Activated naive CD4-positive, alpha-beta T cell treated with anti-CD3 and anti-CD28 coated beads, Interleukin-2, amount 50 U/mL, for 72 hours (primary cell): Measurements from ENCODE around the gene DHRS9. TPM values are rescaled to one million over a fixed set of nuclear protein-coding genes. Genes with fewer than 3 reads are reported as not detected.
A peak's percentile ranks its signal among the peaks of the same experiment; 100 is the strongest.

ENCODE experiments used
- ATAC-seq, 2 donors: fragments of 150-1000 bp; cut with Tn5 transposase; 2 replicates each; pipeline ENCODE4 v1.10.0; 2021; ENCODE audit warnings: mild to moderate bottlenecking in 2 of 2, moderate library complexity in 2 of 2
- DNase-seq, 2 donors: peaks; one replicate each; pipeline ENCODE4 v3.0.0; 2021 to 2022; ENCODE audit warnings: low spot score in 2 of 2
- H3K27ac Mint-ChIP-seq, 2 donors: one replicate each; pipeline ENCODE4 v1.8.0; 2022; ENCODE audit warnings: mild to moderate bottlenecking in 2 of 2, mixed read lengths in 2 of 2
- H3K36me3 Mint-ChIP-seq, 2 donors: one replicate each; pipeline ENCODE4 v1.8.0; 2022; ENCODE audit warnings: mixed read lengths in 2 of 2
- H3K9me3 Mint-ChIP-seq, 2 donors: one replicate each; pipeline ENCODE4 v1.8.0; 2022; ENCODE audit warnings: mixed read lengths in 2 of 2
- total RNA-seq, 2 donors: library from RNA; stranded (reverse); gene quantifications; one replicate each; pipeline ENCODE4 v1.2.3, GENCODE V29; 2022

Gene DHRS9
- total RNA-seq, 2 donors from 2014 or later, result 5.9 to 11.5 TPM

DNA sequence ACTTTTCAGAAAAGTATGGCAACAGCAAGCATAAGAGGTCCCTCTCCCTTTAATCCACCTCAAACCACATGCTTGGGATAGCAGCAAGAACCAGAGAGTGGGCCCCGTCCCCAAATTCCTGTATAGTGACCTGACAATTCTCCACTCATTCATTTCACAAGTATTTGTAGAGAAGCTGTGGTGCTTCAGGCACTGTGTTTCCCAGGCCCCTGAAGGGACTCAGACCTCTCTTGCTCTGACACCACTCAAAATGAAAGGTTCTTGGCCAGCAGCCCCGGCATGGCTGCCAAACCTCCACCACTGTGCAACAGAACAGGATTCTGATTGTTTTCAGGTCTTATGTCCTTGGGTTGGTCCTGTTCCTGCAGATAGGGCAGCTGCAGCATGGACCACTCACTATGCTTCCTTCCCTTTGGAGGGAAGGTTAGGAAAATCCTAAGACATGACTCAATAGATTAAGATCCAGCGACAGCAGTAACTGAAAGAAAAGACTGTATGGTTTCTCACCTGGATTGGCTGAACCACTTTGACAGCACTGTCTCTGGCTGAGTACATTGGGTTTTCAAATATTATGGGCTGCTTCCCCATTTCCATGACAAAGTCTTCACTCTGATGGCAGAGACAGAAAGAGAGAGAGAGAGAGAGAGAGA, 67.6 kb downstream of the DHRS9 start:
- ATAC-seq (no peak), DNase-seq (no peak)
- H3K27ac Mint-ChIP-seq, result peak overlapping the region in 1 of 2 donors; percentile 7

DNA sequence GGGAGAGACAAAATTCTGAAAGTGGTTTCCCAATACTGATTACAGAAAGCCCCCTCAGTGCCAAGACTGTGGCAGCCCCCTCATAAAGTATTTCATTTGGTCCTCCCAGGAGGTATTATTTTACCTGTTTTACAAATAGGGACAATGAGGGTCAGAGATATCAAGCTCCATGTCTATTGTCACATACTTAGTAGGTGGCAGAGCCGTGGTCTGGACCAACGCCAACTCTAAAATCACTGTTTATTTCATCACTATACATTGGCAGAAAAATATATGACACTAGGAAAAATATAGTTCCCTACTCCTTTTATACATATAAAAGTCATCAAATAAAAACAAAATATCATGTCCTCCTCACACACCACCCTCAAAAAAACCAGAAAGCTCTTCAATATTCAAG, 68.6 kb downstream of the DHRS9 start:
- no peak overlapping the region for H3K27ac Mint-ChIP-seq

More for the DNA sequence above, 67.6 kb downstream of the DHRS9 start:
- Mint-ChIP-seq H3K36me3 (no peaks in the 10 kb centered on the region), H3K9me3 (no peaks in the 10 kb centered on the region)

GRCh38 chr2:169139145-169139544, 69.8 kb downstream of the DHRS9 start:
- ATAC-seq (no peak), DNase-seq (no peak)
- H3K27ac Mint-ChIP-seq, result no peak overlapping the region
- H3K36me3 Mint-ChIP-seq, result no peaks in the 10 kb centered on the region
- no peaks in the 10 kb centered on the region for H3K9me3 Mint-ChIP-seq

More for the DNA sequence above, 68.6 kb downstream of the DHRS9 start:
- ATAC-seq (no peak), DNase-seq (no peak)
- Mint-ChIP-seq H3K9me3 (no peaks in the 10 kb centered on the region), H3K36me3 (no peaks in the 10 kb centered on the region)

DNA sequence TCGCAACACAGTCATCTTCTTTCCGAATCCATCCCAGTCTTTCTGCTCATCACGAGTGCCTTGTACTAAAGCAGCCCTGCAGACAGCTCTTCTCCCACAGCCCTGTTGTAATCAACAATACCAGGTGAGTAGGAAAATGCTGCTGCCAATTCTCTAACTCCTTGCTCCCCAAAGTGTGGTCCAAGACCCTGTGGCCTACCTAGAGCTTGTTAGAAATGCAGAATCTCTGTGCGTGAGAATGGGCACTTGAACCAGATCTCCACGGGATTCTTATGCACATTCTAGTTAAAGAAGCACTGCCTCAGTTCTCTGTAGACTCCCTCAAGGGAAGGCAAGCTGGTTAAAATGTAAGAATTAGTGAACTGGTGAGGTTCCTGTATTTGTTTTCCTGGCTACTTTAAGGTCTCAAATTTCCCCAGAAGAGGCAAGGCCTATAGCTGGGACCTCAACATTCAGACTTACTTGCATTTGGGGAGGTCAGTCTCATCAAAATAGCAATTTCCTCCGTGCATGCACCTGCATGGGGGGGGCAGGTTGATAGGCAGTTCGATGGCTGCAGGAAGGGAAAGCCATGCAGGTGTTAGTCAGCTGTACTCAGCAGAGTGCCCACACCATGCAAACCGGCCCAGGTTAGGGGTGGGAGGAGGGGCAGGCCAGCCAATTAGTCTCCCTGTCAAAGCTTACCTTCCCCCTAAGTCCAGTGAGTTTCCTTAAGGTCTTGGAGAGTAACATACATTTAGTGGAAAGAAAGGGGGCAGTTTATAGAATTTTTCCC, 70.8 kb downstream of the DHRS9 start:
- Mint-ChIP-seq H3K9me3 (no peaks in the 10 kb centered on the region), H3K27ac (no peak overlapping the region), H3K36me3 (no peaks in the 10 kb centered on the region)
- DNase-seq (no peak), ATAC-seq (no peak)

DNA sequence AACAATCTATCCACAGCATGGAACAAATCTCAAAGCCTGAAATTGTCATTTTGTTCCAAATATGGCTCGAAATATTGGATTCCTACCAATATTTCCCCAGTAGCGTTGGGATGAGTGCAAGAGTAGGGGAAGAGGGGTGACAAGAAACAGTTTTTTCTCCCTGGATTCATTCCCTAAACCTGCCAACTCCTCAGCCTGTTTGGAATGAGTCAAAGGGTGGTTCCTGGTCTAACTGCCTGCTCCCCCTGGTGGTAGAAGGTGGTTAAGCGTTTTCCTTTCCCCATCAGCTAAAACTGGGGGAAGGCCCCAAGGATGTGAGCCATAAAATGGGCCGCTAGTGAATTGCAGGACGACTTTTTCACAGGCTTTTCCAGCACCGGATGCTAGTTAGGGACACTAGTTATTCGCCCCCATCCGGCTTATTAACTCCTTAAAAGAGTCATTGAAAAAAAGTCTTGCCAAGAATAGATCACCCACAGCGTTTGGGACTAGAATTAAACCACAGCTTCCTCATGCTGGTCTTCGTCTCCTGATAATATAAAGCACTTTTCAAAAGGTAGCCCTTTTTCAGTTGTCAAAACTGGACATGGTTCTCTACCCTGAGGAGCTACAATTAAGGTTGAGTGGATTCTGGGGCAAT, 72.5 kb downstream of the DHRS9 start:
- DNase-seq (peak in 1 of 2 donors; percentile 71), ATAC-seq (peak; percentile 60 to 83)
- Mint-ChIP-seq H3K9me3 (no peaks in the 10 kb centered on the region), H3K27ac (no peak overlapping the region), H3K36me3 (no peaks in the 10 kb centered on the region)

DNA sequence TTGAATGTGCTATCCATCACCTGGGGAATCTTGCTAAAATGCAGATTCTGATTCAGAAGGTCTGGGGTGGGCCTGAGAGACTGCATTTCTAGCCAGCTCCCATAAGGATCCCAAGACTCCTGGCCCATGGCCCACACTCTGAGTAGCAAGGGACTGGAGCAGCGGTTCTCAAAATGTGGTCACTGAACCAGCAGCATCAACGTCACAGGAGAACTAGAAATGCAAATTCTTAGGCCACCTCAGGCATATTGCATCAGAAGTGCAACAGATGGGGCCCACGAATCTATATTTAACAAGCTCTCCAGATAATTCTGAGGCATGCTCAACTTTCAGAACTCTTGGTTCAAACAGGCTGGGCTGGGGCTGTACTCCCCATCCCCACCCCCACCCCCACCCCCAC, 74.6 kb downstream of the DHRS9 start:
- Mint-ChIP-seq H3K9me3 (no peaks in the 10 kb centered on the region), H3K27ac (no peak overlapping the region)
- DNase-seq, result no peak

More for the DNA sequence above, 74.6 kb downstream of the DHRS9 start:
- no peak for ATAC-seq
- H3K36me3 Mint-ChIP-seq, result no peaks in the 10 kb centered on the region

Other genes starting within 250 kb of the DHRS9 start
- 10 to 100 TPM; 28.5 to 50.5 TPM for gene SPC25, start 179.1 kb upstream of the DHRS9 start, total RNA-seq
- not detected for gene G6PC2, start 168.3 kb upstream of the DHRS9 start, total RNA-seq
- not detected for gene ABCB11, start 38.2 kb upstream of the DHRS9 start, total RNA-seq